Jurkat, Clone E6-1 (cell line): Measurements from ENCODE around the gene SLC35G6. TPM values are rescaled to one million over a fixed set of nuclear protein-coding genes. Genes with fewer than 3 reads are reported as not detected.
A peak's percentile ranks its signal among the peaks of the same experiment; 100 is the strongest.
"Not testable (repeated sequence)": the region's sequence is repeated elsewhere in the genome, so short reads cannot be mapped to it uniquely, and the experiment has no call there.

Experiments used
- DNase-seq: peaks from one replicate; pipeline ENCODE4 v3.0.0-alpha.2; 2011; ENCODE audit warnings: low read depth, low spot score
- H3K4me3 ChIP-seq: 2 replicates; pipeline ENCODE4 v1.5.1; 2011; ENCODE audit warnings: mild to moderate bottlenecking, low read length, control low read depth, moderate library complexity
- polyA plus RNA-seq: library from polyadenylated mRNA; unstranded; fragments of >200 nt; gene quantifications from one replicate; pipeline ENCODE4 v1.2.1, GENCODE V29; 2012; ENCODE audit warnings: missing spikeins; ENCODE audit not compliant: insufficient read length, insufficient read depth

Gene SLC35G6
- polyA plus RNA-seq, result not detected

- peak within 1 kb of the TSS; percentile 59 for H3K4me3 ChIP-seq
- not testable (repeated sequence) for DNase-seq
Observed at GRCh38 chr17:7481275-7481674, at the start of gene SLC35G6. Gene SLC35G6 (plus strand): TSS chr17:7481446. CDS start chr17:7481517, 71 bp downstream.

GRCh38 chr17:7432296-7432695 lies 49.0 kb upstream of the SLC35G6 start:
- DNase-seq, result no peak
- no peak overlapping the region for H3K4me3 ChIP-seq

DNA sequence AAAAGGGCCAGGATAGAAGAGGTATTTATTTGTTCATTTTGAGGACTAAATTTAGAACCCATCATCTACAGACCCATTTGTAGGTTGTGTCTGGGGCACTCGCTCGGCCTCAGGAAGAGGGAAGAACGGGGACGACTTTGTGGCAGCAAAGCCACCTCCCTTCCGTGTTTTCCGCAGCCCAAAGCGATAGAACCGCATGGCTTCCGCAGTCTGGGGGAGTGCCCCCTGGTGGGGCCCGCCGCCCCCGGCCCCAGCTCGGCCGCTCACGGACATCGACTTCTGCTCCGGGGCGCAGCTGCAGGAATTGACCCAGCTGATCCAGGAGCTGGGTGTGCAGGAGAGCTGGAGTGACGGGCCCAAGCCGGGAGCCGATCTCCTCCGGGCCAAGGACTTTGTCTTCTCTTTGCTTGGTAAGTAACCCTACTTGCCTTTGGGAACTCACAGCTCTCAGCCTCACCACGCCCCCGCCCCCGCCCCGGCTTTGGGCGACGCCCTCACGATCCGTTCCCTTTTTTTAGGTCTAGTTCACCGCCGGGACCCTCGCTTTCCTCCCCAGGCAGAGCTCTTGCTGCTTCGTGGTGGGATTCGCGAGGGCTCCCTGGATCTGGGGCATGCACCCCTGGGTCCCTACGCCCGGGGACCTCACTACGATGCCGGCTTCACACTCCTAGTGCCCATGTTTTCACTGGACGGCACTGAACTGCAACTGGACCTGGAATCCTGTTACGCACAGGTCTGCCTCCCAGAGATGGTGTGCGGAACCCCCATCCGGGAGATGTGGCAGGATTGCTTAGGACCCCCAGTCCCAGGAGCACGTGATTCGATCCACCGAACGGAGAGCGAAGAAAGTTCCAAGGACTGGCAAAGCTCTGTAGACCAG lies 45.3 kb upstream of the SLC35G6 start:
- peak; percentile 41 for DNase-seq
- peak overlapping the region; percentile 83 for H3K4me3 ChIP-seq

DNA sequence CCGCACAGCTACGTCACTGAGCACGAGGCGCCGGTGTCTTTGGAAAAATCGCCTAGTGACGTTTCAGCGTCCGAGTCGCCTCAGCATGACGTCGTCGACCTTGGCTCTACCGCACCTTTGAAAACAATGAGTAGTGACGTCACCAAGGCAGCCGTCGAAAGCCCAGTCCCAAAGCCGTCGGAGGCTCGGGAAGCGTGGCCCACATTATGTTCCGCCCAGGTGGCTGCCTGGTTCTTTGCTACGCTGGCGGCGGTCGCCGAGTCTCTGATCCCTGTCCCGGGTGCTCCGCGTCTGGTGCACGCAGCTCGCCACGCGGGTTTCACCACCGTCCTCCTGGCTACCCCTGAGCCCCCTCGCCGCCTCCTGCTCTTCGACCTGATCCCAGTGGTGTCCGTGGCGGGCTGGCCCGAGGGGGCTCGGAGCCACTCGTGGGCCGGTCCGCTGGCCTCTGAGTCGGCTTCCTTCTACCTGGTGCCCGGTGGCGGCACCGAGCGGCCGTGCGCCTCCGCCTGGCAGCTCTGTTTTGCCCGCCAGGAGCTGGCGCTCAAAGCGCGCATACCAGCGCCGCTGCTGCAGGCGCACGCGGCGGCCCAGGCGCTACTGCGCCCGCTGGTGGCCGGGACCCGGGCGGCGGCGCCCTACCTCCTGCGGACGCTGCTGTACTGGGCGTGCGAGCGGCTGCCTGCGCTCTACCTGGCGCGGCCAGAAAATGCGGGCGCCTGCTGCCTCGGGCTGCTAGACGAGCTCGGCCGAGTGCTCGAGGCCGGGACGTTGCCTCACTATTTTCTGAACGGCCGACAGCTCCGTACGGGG lies 44.5 kb upstream of the SLC35G6 start:
- peak overlapping the region; percentile 83 for H3K4me3 ChIP-seq
- peak; percentile 62 for DNase-seq

DNA sequence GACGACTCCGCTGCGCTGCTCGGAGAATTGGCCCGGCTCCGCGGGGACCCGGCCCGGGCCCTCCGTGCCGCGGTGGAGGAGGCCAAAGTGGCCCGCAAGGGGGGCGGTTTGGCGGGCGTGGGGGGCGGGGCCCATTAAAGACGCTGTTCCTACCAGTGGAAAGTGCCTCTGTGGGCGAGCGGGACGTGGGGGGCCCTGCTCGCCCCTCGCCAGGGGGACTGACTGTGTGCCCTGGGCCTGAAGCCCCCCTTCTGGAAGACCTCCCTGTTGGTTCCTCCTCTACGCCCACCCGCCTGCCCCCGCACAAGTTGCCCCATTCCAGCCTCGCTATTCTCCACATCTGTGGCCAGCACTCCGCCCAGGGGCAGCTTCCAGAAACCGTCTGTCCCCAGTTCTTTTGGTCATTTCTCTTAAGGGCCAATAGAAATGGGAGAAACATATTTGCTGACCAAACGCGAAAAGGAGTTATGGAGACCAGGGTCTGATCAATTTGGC lies 43.8 kb upstream of the SLC35G6 start:
- no peak overlapping the region for H3K4me3 ChIP-seq

GRCh38 chr17:7437950-7438614 lies 43.2 kb upstream of the SLC35G6 start:
- H3K4me3 ChIP-seq, result no peak overlapping the region
- no peak for DNase-seq

More for the DNA sequence above, 43.8 kb upstream of the SLC35G6 start:
- DNase-seq, result no peak

DNA sequence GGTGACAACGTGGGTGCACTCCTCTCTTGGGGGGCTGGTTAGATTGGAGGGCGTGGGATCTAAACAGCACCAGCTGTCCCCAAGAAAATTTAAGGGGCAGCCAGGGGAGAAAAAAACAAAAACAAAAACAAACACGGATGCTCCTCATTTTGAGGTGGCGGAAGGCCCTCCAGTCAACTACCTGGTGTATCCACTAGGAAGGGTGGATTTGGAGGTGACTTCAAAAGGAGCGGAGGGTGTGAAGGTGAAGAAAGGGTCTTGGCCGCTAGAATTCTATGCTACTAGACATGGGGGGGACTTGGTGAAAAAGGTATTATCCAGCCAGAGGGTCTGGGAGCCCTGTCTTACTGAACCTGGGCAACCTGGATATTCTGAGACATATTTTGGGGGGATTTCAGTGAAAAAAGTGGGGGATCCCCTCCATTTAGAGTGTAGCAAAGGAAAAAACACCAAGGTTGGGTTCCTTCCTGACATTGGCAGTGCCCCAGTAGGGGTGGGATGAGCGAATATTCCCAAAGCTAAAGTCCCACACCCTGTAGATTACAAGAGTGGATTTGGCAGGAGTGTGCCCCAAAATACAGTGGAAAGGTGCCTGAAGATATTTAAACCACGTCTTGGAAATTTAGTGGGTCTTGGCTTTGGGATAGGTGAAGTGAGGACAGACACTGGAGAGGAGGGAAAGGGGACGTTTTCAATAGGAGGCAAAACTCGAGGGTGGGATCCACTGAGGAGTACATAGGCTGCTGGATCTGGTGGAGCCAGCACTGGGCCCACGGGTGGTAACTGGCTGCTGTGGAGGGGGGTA lies 42.4 kb upstream of the SLC35G6 start:
- H3K4me3 ChIP-seq, result no peak overlapping the region
- DNase-seq, result no peak

DNA sequence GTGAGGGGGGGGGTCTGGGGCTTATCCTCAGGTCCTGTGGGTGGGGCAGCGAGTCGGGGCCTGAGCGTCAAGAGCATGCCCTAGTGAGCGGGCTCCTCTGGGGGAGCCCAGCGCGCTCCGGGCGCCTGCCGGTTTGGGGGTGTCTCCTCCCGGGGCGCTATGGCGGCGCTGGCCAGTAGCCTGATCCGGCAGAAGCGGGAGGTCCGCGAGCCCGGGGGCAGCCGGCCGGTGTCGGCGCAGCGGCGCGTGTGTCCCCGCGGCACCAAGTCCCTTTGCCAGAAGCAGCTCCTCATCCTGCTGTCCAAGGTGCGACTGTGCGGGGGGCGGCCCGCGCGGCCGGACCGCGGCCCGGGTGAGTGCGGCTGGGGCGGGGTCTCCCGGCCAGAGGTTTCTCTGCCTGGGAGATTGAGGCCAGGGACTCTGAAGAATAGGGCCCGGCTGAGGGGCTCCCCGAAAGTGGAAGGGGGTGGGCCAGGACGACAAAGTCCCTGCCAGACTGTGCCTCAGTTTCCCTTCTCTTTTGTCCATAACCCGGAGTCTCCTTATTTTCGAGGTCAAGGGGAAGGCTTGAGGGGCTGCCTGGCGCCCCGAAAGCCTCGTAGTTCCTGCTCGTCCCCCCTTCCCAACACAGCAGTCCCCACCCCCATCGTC lies 41.7 kb upstream of the SLC35G6 start, which contains the start of gene FGF11:
TSS of gene FGF11 (plus strand) at position 51 of the 651 bp plus-strand sequence. CDS start at position 160, 109 bp downstream.
- no peak within 1 kb of the TSS for H3K4me3 ChIP-seq
- no peak for DNase-seq

GRCh38 chr17:7440113-7440833 lies 41.0 kb upstream of the SLC35G6 start:
- H3K4me3 ChIP-seq, result no peak overlapping the region
- no peak for DNase-seq

GRCh38 chr17:7440834-7441195 lies 40.4 kb upstream of the SLC35G6 start:
- H3K4me3 ChIP-seq, result no peak overlapping the region
- no peak for DNase-seq

GRCh38 chr17:7441266-7441665 lies 40.0 kb upstream of the SLC35G6 start:
- no peak overlapping the region for H3K4me3 ChIP-seq
- no peak for DNase-seq

GRCh38 chr17:7442142-7442541 lies 39.1 kb upstream of the SLC35G6 start:
- H3K4me3 ChIP-seq, result no peak overlapping the region
- DNase-seq, result no peak

DNA sequence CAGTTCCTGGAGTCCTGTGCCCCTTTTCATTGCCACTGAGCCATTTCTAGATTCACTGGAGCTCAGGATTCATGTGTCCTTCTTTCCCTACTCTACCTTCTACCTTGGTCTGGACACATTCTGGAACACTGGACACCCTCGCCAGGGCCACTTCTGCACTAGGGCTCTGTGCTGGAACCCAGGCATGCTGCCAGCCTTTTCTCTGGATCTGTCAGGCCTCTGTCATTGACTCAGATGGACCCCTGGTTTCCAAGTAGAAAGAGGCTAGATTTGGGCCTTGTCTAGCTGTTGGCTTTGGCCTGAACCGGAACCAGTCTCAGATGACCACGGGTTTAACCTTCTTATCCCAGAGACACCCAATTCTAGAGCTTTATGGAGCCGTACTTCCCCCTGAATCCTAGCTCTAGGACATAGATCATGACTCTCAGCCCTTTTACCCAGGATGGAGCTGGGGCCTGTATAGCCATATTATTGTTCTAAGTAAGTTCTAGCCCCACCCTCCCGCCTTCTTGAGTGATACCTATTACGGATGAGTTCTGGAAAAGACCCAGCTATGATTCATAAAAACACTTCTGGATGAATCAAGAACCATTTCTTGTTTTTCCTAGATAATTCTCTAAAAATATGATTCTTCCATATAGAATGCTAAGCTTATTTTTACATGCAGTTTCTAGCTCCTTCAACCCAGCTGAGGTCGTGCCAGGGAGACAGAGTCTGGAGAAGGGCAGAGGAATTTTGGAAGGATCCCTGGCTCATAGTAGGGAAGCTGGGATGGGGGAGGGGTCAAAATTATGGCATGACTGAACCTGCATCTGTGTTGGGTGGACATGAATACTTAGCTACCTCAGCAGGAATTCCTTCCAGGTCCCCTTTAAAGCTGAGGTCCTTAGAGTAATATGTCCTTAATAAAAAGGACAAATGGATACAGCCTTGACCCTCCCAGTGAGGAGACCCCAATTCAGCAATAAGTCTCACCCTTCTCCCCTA lies 37.5 kb upstream of the SLC35G6 start:
- no peak overlapping the region for H3K4me3 ChIP-seq

GRCh38 chr17:7444682-7445618 lies 36.3 kb upstream of the SLC35G6 start, which contains the start of gene CHRNB1:
Gene CHRNB1 (plus strand): TSS chr17:7445061. CDS start chr17:7445128, 67 bp downstream.
- DNase-seq, result no peak
- no peak within 1 kb of the TSS for H3K4me3 ChIP-seq

More for the DNA sequence above, 37.5 kb upstream of the SLC35G6 start:
- no peak for DNase-seq

DNA sequence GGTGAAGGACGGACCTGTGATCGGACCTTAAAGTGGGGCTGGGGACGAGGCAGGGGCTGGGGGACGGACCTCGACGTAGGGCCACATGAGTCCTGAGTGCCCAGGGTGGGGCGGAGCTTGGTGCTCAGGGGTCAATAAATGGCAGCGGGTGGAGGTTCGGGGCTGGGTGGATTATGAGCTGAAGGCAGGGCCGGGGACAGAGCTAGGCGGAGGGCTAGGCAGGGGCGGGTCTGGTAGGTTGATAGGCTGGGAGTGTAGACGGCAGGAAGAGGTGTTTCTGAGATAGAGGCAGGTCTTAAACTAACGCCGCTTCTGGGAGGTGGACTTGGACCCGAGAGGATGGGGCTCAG lies 35.7 kb upstream of the SLC35G6 start:
- no peak for DNase-seq

More for the DNA sequence above, 35.7 kb upstream of the SLC35G6 start:
- H3K4me3 ChIP-seq, result no peak overlapping the region
